ENCODE data around the gene SOX15. TPM values are rescaled to one million over a fixed set of nuclear protein-coding genes. Genes with fewer than 3 reads are reported as not detected.

Gene SOX15
- total and polyA plus RNA-seq, 2 of the 13 experiments (the other 11 are each of a cell fraction or from before 2014, with no cell fraction given): 0.07 to 0.18 TPM

DNA sequence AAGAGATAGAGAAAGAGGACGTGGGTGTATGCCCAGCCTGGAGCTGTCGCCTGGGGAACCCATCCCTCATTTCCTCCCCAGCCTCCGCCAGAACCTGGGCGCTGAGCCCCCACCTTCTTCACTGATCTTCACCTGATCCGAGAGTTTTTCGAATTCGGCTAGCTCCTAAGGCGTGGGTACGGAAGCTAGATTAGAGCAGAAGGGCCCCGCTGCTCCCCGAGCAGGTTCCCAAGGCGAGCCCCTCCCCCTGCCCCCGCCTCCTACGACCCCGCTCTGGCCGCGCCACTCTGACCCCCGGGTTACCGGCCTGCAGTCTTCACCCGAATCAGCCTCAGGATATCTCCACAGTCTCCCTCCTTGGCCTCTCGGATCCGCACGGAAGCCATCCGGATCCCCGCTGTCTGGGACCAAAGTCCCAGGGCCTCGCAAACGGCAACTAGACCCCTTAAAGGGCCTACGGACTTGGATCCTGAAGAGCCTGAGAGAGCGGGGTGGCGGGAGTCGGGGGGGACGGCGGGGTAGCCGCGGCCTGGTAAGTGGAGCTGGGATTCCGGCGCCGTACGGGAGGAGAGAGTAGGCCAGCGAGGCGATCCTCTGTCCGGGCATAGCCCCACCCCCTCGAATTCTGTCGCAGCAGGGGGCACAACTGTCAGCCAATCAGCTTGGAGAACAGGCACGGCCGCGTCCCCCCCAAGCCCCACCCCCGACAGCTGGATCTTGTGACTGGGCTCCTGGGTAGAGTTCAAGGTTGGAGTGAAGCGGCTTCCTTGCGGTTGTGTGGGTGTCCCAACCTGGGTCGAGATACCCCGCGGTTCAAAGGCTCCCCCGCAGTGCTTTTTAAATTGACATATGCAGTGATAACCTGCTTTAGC lies 37.6 kb upstream of the SOX15 start, which contains the start of gene SAT2 (continued):
- TF ChIP-seq, protein P1, sequence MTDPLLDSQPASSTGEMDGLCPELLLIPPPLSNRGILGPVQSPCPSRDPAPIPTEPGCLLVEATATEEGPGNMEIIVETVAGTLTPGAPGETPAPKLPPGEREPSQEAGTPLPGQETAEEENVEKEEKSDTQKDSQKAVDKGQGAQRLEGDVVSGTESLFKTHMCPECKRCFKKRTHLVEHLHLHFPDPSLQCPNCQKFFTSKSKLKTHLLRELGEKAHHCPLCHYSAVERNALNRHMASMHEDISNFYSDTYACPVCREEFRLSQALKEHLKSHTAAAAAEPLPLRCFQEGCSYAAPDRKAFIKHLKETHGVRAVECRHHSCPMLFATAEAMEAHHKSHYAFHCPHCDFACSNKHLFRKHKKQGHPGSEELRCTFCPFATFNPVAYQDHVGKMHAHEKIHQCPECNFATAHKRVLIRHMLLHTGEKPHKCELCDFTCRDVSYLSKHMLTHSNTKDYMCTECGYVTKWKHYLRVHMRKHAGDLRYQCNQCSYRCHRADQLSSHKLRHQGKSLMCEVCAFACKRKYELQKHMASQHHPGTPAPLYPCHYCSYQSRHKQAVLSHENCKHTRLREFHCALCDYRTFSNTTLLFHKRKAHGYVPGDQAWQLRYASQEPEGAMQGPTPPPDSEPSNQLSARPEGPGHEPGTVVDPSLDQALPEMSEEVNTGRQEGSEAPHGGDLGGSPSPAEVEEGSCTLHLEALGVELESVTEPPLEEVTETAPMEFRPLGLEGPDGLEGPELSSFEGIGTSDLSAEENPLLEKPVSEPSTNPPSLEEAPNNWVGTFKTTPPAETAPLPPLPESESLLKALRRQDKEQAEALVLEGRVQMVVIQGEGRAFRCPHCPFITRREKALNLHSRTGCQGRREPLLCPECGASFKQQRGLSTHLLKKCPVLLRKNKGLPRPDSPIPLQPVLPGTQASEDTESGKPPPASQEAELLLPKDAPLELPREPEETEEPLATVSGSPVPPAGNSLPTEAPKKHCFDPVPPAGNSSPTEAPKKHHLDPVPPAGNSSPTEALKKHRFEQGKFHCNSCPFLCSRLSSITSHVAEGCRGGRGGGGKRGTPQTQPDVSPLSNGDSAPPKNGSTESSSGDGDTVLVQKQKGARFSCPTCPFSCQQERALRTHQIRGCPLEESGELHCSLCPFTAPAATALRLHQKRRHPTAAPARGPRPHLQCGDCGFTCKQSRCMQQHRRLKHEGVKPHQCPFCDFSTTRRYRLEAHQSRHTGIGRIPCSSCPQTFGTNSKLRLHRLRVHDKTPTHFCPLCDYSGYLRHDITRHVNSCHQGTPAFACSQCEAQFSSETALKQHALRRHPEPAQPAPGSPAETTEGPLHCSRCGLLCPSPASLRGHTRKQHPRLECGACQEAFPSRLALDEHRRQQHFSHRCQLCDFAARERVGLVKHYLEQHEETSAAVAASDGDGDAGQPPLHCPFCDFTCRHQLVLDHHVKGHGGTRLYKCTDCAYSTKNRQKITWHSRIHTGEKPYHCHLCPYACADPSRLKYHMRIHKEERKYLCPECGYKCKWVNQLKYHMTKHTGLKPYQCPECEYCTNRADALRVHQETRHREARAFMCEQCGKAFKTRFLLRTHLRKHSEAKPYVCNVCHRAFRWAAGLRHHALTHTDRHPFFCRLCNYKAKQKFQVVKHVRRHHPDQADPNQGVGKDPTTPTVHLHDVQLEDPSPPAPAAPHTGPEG (CRISPR knock-in tag; IDR thresholded peaks at IDR 0.05): 0 out of 2 replicates have a peak, but pooled peaks have one; percentile 31
- TF ChIP-seq, protein P2, sequence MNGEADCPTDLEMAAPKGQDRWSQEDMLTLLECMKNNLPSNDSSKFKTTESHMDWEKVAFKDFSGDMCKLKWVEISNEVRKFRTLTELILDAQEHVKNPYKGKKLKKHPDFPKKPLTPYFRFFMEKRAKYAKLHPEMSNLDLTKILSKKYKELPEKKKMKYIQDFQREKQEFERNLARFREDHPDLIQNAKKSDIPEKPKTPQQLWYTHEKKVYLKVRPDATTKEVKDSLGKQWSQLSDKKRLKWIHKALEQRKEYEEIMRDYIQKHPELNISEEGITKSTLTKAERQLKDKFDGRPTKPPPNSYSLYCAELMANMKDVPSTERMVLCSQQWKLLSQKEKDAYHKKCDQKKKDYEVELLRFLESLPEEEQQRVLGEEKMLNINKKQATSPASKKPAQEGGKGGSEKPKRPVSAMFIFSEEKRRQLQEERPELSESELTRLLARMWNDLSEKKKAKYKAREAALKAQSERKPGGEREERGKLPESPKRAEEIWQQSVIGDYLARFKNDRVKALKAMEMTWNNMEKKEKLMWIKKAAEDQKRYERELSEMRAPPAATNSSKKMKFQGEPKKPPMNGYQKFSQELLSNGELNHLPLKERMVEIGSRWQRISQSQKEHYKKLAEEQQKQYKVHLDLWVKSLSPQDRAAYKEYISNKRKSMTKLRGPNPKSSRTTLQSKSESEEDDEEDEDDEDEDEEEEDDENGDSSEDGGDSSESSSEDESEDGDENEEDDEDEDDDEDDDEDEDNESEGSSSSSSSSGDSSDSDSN (CRISPR knock-in tag; IDR thresholded peaks at IDR 0.05): peak; percentile 64; the same call in 1 of the 2 replicates
- TF ChIP-seq ZNF772 (CRISPR knock-in tag; IDR thresholded peaks at IDR 0.05) (no peak), NKX3-1 (CRISPR knock-in tag; IDR thresholded peaks at IDR 0.05) (peak; percentile 22; the same call in 1 of the 2 replicates), LCORL (IDR thresholded peaks at IDR 0.05) (no peak), LCORL (CRISPR knock-in tag; IDR thresholded peaks at IDR 0.05) (peak; percentile 62), NFKB2 (CRISPR knock-in tag; IDR thresholded peaks at IDR 0.05; ENCODE audit: borderline replicate concordance) (peak; percentile 66; the same call in 1 of the 2 replicates), ZNF549 (CRISPR knock-in tag; IDR thresholded peaks at IDR 0.05) (no peak), SALL1 (CRISPR knock-in tag; IDR thresholded peaks at IDR 0.05) (peak; percentile 75; the same call in 1 of the 2 replicates), ZBTB20 (CRISPR knock-in tag; IDR thresholded peaks at IDR 0.05; ENCODE audit: borderline replicate concordance, low read depth) (peak; percentile 76; the same call in 1 of the 2 replicates), ZC3H4 (CRISPR knock-in tag; IDR thresholded peaks at IDR 0.05; ENCODE audit: borderline replicate concordance) (no peak), GABPB1 (CRISPR knock-in tag; IDR thresholded peaks at IDR 0.05) (peak; percentile 66), SRY (CRISPR knock-in tag; IDR thresholded peaks at IDR 0.05) (no peak), HIVEP1 (CRISPR knock-in tag; IDR thresholded peaks at IDR 0.05) (peak; percentile 76), ZEB1 (IDR thresholded peaks at IDR 0.05; ENCODE audit: insufficient replicate concordance, low read depth) (peak; percentile 66)
- TF ChIP-seq, protein P3, sequence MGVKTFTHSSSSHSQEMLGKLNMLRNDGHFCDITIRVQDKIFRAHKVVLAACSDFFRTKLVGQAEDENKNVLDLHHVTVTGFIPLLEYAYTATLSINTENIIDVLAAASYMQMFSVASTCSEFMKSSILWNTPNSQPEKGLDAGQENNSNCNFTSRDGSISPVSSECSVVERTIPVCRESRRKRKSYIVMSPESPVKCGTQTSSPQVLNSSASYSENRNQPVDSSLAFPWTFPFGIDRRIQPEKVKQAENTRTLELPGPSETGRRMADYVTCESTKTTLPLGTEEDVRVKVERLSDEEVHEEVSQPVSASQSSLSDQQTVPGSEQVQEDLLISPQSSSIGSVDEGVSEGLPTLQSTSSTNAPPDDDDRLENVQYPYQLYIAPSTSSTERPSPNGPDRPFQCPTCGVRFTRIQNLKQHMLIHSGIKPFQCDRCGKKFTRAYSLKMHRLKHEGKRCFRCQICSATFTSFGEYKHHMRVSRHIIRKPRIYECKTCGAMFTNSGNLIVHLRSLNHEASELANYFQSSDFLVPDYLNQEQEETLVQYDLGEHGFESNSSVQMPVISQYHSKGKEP (CRISPR knock-in tag; IDR thresholded peaks at IDR 0.05): 0 out of 2 replicates have a peak, but pooled peaks have one; percentile 24
- TF ChIP-seq, protein P4, sequence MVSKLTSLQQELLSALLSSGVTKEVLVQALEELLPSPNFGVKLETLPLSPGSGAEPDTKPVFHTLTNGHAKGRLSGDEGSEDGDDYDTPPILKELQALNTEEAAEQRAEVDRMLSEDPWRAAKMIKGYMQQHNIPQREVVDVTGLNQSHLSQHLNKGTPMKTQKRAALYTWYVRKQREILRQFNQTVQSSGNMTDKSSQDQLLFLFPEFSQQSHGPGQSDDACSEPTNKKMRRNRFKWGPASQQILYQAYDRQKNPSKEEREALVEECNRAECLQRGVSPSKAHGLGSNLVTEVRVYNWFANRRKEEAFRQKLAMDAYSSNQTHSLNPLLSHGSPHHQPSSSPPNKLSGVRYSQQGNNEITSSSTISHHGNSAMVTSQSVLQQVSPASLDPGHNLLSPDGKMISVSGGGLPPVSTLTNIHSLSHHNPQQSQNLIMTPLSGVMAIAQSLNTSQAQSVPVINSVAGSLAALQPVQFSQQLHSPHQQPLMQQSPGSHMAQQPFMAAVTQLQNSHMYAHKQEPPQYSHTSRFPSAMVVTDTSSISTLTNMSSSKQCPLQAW (CRISPR knock-in tag; IDR thresholded peaks at IDR 0.05): peak; percentile 87

All from HepG2 (cell line).